Measurements from ENCODE around the gene PTPRM. TPM values are rescaled to one million over a fixed set of nuclear protein-coding genes. Genes with fewer than 3 reads are reported as not detected.

PTPRM gene
- polyA plus RNA-seq, 2 of the 4 experiments (the other 2 are of a cell fraction), result 44.5 to 199 TPM

- DNase-seq (ENCODE audit: low read depth in 1 of 2, low spot score in 1 of 2), result no peak
- no peak for ATAC-seq
- FAIRE-seq, result no peak
- Histone ChIP-seq H3K4me1 (no peaks in the 10 kb centered on the region), H3K4me3 (no peak overlapping the region), H3K27ac (no peak overlapping the region), H3K9me3 (0 out of 3 replicates have a peak, but pooled peaks cover 6% of the 10 kb centered on the region), H3K4me2 (no peak overlapping the region)
- WGBS (ENCODE audit: missing lambda C conversion rate), result 95% methylated on average over 3 of the region's 3 CpGs
- CTCF ChIA-PET, result no interaction called here
- TF ChIP-seq EHMT2 (IDR thresholded peaks at IDR 0.05; ENCODE audit: low read depth), result no peak
- no peak for TF ChIP-seq PBX3 (IDR thresholded peaks at IDR 0.05)
- TF ChIP-seq CBX8 (IDR thresholded peaks at IDR 0.05), result no peak
- TF ChIP-seq MAZ (IDR thresholded peaks at IDR 0.05; ENCODE audit: borderline replicate concordance, low read depth, low read length), result no peak
- TF ChIP-seq POLR2AphosphoS2 (conservative IDR thresholded peaks at IDR 0.05; ENCODE audit: low read length), result no peak
- TF ChIP-seq HEYL (CRISPR knock-in tag; IDR thresholded peaks at IDR 0.05), result no peak
- no peak for TF ChIP-seq RAD21 (conservative IDR thresholded peaks at IDR 0.05 in 1 of 2, IDR thresholded peaks at IDR 0.05 in 1 of 2)
- TF ChIP-seq SMC3 (IDR thresholded peaks at IDR 0.05), result no peak
- no peak for TF ChIP-seq KDM5A (IDR thresholded peaks at IDR 0.05)
- POLR2A ChIA-PET, result interaction anchor here (0.6 kb wide), 1 partner anchor 45 kb away, joined by 3 read pairs; no protein-coding TSS in a partner anchor
These were observed 788.9 kb downstream of the PTPRM start for GRCh38 chr18:8356001-8356400.

- ATAC-seq (no peak), DNase-seq (ENCODE audit: low read depth in 1 of 2, low spot score in 1 of 2) (no peak), FAIRE-seq (no peak)
- Histone ChIP-seq H3K27ac (no peak overlapping the region), H3K9me3 (no peaks in the 10 kb centered on the region), H3K4me2 (no peak overlapping the region), H3K4me3 (no peak overlapping the region), H3K4me1 (no peaks in the 10 kb centered on the region)
- CTCF ChIA-PET, result no interaction called here
- TF ChIP-seq ATOH8 (CRISPR knock-in tag; IDR thresholded peaks at IDR 0.05; ENCODE audit: low read depth), result no peak
- TF ChIP-seq HDAC2 (IDR thresholded peaks at IDR 0.05), result no peak
- no peak for TF ChIP-seq MAFK (IDR thresholded peaks at IDR 0.05; ENCODE audit: partially characterized antibody)
- no peak for TF ChIP-seq ZSCAN20 (CRISPR knock-in tag; IDR thresholded peaks at IDR 0.05)
- TF ChIP-seq EP300 (IDR thresholded peaks at IDR 0.05), result no peak
- no peak for TF ChIP-seq SREBF2 (IDR thresholded peaks at IDR 0.05)
- TF ChIP-seq MAZ (IDR thresholded peaks at IDR 0.05; ENCODE audit: borderline replicate concordance, low read depth, low read length), result no peak
- TF ChIP-seq BHLHE40 (IDR thresholded peaks at IDR 0.05; ENCODE audit: low read depth, low read length), result no peak
- no peak for TF ChIP-seq HES2 (IDR thresholded peaks at IDR 0.05)
- TF ChIP-seq BCL3 (IDR thresholded peaks at IDR 0.05), result no peak
- no peak for TF ChIP-seq MYC (IDR thresholded peaks at IDR 0.05; ENCODE audit: borderline replicate concordance, low read length)
- TF ChIP-seq HMGXB4 (CRISPR knock-in tag; IDR thresholded peaks at IDR 0.05; ENCODE audit: borderline replicate concordance), result no peak
- no peak for TF ChIP-seq NFE2L2 (conservative IDR thresholded peaks at IDR 0.05; ENCODE audit: low read length)
- TF ChIP-seq NPAS2 (CRISPR knock-in tag; IDR thresholded peaks at IDR 0.05; ENCODE audit: borderline replicate concordance), result no peak
- no peak for TF ChIP-seq HEYL (CRISPR knock-in tag; IDR thresholded peaks at IDR 0.05)
- no peak for TF ChIP-seq RFX5 (IDR thresholded peaks at IDR 0.05)
- TF ChIP-seq FOSL2 (IDR thresholded peaks at IDR 0.05), result no peak
- no peak for TF ChIP-seq FOSL2 (CRISPR knock-in tag; IDR thresholded peaks at IDR 0.05)
- WGBS (ENCODE audit: missing lambda C conversion rate), result 92% methylated on average over 10 of the region's 10 CpGs
- POLR2A ChIA-PET, result no interaction called here
These were observed 790.2 kb downstream of the PTPRM start for GRCh38 chr18:8357320-8357719.
